HG02970 (cell line): ENCODE data around the gene CTXND1.

ENCODE experiments used
- ATAC-seq: cut with Tn5 transposase; IDR thresholded peaks from one replicate; pipeline ENCODE4 v1.9.1; 2021; ENCODE audit warnings: mild to moderate bottlenecking, moderate library complexity, moderate number of reproducible peaks; ENCODE audit not compliant: unreplicated experiment, low FRiP score

The CTXND1 gene

GRCh38 chr15:80184554-80184953 lies 67.5 kb downstream of the CTXND1 start:
- no peak for ATAC-seq

GRCh38 chr15:80183886-80184285 lies 68.1 kb downstream of the CTXND1 start:
- no peak for ATAC-seq

- ATAC-seq: no peak
Observed at GRCh38 chr15:80183306-80183705, 68.7 kb downstream of the CTXND1 start.

GRCh38 chr15:80182611-80183261 lies 69.3 kb downstream of the CTXND1 start:
- no peak for ATAC-seq

- no peak for ATAC-seq
Observed at GRCh38 chr15:80180986-80181385, 71.0 kb downstream of the CTXND1 start.

- ATAC-seq: no peak
Observed at GRCh38 chr15:80180468-80180867, 71.5 kb downstream of the CTXND1 start.

GRCh38 chr15:80179935-80180334 lies 72.1 kb downstream of the CTXND1 start:
- no peak for ATAC-seq

- ATAC-seq: no peak
Observed at GRCh38 chr15:80179025-80179759, 72.8 kb downstream of the CTXND1 start.

- ATAC-seq: no peak
Observed at GRCh38 chr15:80177156-80177555, 74.9 kb downstream of the CTXND1 start.

- no peak for ATAC-seq
Observed at GRCh38 chr15:80176443-80176842, 75.6 kb downstream of the CTXND1 start.

- no peak for ATAC-seq
Observed at GRCh38 chr15:80175436-80175835, 76.6 kb downstream of the CTXND1 start.

GRCh38 chr15:80174017-80174746 lies 77.8 kb downstream of the CTXND1 start:
- no peak for ATAC-seq

- ATAC-seq: no peak
Observed at GRCh38 chr15:80173022-80173759, 78.8 kb downstream of the CTXND1 start.

GRCh38 chr15:80172401-80172800 lies 79.6 kb downstream of the CTXND1 start:
- no peak for ATAC-seq

GRCh38 chr15:80171787-80172186 lies 80.2 kb downstream of the CTXND1 start:
- ATAC-seq: no peak

GRCh38 chr15:80170596-80170995 lies 81.4 kb downstream of the CTXND1 start:
- ATAC-seq: no peak

- ATAC-seq: no peak
Observed at GRCh38 chr15:80169768-80170357, 82.2 kb downstream of the CTXND1 start.

GRCh38 chr15:80168421-80168820 lies 83.6 kb downstream of the CTXND1 start:
- no peak for ATAC-seq

- no peak for ATAC-seq
Observed at GRCh38 chr15:80167936-80168335, 84.1 kb downstream of the CTXND1 start.

GRCh38 chr15:80163897-80164296 lies 88.1 kb downstream of the CTXND1 start:
- ATAC-seq: no peak
